Measurements from ENCODE around the gene CEBPZ.

DNA sequence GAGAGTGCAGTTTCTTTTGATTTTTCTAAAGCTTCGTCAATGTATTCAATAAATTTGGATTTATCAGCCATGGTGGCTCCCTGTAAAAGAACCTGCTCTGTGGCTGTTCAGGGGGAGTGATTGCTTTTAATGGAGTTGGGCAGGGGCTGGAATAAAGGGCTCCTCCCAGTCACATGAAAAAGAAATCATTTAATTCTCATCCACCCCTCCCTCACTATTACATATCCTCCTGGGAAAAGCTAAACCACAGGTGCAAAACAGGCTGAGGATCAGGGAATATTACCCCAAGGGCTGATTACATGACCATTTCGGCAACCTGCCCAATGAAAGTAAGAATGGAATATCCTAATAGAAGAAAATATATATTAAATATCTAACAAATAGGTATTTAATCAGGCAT, 42.8 kb downstream of the CEBPZ start, which contains the start of gene SULT6B1:
- TF ChIP-seq, protein P1, sequence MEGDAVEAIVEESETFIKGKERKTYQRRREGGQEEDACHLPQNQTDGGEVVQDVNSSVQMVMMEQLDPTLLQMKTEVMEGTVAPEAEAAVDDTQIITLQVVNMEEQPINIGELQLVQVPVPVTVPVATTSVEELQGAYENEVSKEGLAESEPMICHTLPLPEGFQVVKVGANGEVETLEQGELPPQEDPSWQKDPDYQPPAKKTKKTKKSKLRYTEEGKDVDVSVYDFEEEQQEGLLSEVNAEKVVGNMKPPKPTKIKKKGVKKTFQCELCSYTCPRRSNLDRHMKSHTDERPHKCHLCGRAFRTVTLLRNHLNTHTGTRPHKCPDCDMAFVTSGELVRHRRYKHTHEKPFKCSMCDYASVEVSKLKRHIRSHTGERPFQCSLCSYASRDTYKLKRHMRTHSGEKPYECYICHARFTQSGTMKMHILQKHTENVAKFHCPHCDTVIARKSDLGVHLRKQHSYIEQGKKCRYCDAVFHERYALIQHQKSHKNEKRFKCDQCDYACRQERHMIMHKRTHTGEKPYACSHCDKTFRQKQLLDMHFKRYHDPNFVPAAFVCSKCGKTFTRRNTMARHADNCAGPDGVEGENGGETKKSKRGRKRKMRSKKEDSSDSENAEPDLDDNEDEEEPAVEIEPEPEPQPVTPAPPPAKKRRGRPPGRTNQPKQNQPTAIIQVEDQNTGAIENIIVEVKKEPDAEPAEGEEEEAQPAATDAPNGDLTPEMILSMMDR (IDR thresholded peaks at IDR 0.05): no peak
- no peak for TF ChIP-seq POLR2A (IDR thresholded peaks at IDR 0.05)
